Measurements from ENCODE around the gene CNOT8. TPM values are rescaled to one million over a fixed set of nuclear protein-coding genes. Genes with fewer than 3 reads are reported as not detected.

CNOT8 gene
- total and polyA plus RNA-seq, 9 of the 15 experiments (the other 6 are each of a cell fraction or from before 2014, with no cell fraction given): 15.2 to 68.9 (median 52.1) TPM

DNA sequence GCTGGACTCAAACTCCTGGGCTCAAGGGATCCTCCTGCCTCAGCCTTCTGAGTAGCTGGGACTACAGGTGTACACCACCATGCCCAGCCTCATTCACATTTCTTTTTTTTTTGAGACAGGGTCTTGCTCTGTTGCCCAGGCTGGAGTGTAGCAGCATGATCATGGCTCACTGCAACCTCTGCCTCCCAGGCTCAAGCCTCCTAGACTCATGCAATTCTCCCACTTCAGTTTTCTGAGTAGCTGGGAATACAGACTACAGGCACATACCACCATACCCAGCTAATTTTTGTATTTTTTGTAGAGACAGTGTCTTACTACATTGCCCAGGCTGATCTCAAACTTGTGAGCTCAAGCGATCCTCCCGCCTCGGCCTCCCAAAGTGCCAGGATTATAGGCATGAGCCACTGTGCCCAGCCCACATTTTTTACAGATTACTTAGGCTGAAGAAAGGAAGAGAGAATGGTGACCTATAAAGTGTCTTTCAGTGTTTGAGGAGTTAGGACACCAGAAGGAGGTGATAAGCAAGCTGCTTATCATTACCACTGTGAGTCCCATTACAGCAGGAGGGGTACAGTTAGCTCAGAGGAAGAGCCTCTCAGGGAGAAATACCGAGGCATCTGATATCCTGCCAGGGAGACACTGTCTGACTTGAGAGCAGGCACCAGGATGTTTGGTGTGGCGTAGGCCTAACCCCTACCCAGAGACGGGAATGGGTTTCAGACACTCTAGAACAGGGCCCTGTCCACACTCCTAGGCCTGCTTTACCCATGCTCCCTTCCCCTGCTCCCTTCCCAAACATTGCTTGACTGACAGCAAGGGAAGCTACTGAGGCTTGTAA is 17.8 kb upstream of the CNOT8 start (continued):
- TF ChIP-seq GATAD2B (IDR thresholded peaks at IDR 0.05; ENCODE audit: borderline replicate concordance): peak; percentile 75; the same call in 1 of the 2 replicates
- peak; percentile 55 for TF ChIP-seq MTA3 (IDR thresholded peaks at IDR 0.05; ENCODE audit: borderline replicate concordance)
- TF ChIP-seq, protein P1, sequence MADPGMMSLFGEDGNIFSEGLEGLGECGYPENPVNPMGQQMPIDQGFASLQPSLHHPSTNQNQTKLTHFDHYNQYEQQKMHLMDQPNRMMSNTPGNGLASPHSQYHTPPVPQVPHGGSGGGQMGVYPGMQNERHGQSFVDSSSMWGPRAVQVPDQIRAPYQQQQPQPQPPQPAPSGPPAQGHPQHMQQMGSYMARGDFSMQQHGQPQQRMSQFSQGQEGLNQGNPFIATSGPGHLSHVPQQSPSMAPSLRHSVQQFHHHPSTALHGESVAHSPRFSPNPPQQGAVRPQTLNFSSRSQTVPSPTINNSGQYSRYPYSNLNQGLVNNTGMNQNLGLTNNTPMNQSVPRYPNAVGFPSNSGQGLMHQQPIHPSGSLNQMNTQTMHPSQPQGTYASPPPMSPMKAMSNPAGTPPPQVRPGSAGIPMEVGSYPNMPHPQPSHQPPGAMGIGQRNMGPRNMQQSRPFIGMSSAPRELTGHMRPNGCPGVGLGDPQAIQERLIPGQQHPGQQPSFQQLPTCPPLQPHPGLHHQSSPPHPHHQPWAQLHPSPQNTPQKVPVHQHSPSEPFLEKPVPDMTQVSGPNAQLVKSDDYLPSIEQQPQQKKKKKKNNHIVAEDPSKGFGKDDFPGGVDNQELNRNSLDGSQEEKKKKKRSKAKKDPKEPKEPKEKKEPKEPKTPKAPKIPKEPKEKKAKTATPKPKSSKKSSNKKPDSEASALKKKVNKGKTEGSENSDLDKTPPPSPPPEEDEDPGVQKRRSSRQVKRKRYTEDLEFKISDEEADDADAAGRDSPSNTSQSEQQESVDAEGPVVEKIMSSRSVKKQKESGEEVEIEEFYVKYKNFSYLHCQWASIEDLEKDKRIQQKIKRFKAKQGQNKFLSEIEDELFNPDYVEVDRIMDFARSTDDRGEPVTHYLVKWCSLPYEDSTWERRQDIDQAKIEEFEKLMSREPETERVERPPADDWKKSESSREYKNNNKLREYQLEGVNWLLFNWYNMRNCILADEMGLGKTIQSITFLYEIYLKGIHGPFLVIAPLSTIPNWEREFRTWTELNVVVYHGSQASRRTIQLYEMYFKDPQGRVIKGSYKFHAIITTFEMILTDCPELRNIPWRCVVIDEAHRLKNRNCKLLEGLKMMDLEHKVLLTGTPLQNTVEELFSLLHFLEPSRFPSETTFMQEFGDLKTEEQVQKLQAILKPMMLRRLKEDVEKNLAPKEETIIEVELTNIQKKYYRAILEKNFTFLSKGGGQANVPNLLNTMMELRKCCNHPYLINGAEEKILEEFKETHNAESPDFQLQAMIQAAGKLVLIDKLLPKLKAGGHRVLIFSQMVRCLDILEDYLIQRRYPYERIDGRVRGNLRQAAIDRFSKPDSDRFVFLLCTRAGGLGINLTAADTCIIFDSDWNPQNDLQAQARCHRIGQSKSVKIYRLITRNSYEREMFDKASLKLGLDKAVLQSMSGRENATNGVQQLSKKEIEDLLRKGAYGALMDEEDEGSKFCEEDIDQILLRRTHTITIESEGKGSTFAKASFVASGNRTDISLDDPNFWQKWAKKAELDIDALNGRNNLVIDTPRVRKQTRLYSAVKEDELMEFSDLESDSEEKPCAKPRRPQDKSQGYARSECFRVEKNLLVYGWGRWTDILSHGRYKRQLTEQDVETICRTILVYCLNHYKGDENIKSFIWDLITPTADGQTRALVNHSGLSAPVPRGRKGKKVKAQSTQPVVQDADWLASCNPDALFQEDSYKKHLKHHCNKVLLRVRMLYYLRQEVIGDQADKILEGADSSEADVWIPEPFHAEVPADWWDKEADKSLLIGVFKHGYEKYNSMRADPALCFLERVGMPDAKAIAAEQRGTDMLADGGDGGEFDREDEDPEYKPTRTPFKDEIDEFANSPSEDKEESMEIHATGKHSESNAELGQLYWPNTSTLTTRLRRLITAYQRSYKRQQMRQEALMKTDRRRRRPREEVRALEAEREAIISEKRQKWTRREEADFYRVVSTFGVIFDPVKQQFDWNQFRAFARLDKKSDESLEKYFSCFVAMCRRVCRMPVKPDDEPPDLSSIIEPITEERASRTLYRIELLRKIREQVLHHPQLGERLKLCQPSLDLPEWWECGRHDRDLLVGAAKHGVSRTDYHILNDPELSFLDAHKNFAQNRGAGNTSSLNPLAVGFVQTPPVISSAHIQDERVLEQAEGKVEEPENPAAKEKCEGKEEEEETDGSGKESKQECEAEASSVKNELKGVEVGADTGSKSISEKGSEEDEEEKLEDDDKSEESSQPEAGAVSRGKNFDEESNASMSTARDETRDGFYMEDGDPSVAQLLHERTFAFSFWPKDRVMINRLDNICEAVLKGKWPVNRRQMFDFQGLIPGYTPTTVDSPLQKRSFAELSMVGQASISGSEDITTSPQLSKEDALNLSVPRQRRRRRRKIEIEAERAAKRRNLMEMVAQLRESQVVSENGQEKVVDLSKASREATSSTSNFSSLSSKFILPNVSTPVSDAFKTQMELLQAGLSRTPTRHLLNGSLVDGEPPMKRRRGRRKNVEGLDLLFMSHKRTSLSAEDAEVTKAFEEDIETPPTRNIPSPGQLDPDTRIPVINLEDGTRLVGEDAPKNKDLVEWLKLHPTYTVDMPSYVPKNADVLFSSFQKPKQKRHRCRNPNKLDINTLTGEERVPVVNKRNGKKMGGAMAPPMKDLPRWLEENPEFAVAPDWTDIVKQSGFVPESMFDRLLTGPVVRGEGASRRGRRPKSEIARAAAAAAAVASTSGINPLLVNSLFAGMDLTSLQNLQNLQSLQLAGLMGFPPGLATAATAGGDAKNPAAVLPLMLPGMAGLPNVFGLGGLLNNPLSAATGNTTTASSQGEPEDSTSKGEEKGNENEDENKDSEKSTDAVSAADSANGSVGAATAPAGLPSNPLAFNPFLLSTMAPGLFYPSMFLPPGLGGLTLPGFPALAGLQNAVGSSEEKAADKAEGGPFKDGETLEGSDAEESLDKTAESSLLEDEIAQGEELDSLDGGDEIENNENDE (IDR thresholded peaks at IDR 0.05; ENCODE audit: low read depth, low read length): no peak
- TF ChIP-seq BHLHE40 (IDR thresholded peaks at IDR 0.05; ENCODE audit: low read length): peak; percentile 29; the same call in 1 of the 2 replicates
- TF ChIP-seq ZNF717 (CRISPR knock-in tag; IDR thresholded peaks at IDR 0.05): no peak
- TF ChIP-seq ZNF589 (CRISPR knock-in tag; IDR thresholded peaks at IDR 0.05; ENCODE audit: low read depth): peak; percentile 76
- TF ChIP-seq FOXM1 (IDR thresholded peaks at IDR 0.05; ENCODE audit: low read depth): peak; percentile 71; the same call in 1 of the 2 replicates
- no peak for TF ChIP-seq FOXM1 (CRISPR knock-in tag; IDR thresholded peaks at IDR 0.05; ENCODE audit: low read depth)
- no peak for TF ChIP-seq ZC3H8 (IDR thresholded peaks at IDR 0.05)
- TF ChIP-seq TAL1 (IDR thresholded peaks at IDR 0.05): peak; percentile 91
- TF ChIP-seq, protein P2, sequence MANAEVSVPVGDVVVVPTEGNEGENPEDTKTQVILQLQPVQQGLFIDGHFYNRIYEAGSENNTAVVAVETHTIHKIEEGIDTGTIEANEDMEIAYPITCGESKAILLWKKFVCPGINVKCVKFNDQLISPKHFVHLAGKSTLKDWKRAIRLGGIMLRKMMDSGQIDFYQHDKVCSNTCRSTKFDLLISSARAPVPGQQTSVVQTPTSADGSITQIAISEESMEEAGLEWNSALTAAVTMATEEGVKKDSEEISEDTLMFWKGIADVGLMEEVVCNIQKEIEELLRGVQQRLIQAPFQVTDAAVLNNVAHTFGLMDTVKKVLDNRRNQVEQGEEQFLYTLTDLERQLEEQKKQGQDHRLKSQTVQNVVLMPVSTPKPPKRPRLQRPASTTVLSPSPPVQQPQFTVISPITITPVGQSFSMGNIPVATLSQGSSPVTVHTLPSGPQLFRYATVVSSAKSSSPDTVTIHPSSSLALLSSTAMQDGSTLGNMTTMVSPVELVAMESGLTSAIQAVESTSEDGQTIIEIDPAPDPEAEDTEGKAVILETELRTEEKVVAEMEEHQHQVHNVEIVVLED (CRISPR knock-in tag; IDR thresholded peaks at IDR 0.05): no peak
- TF ChIP-seq POLR2AphosphoS2 (IDR thresholded peaks at IDR 0.05; ENCODE audit: low read length): no peak
- TF ChIP-seq SMAD4 (CRISPR knock-in tag; conservative IDR thresholded peaks at IDR 0.05): peak; percentile 87
